Vagina (tissue), 2 donors: Measurements from ENCODE around the gene CFAP251.

Experiments
- CTCF ChIP-seq, 3 experiments: fragments of 450-650 bp in 2 of 3; fragments of 200-600 bp in 1 of 3; sonication (generic) in 1 of 3; IDR thresholded peaks; one replicate each; pipeline ENCODE4 v1.5.1; 2017 to 2019; ENCODE audit warnings: antibody characterized with exemption in 3 of 3, mild to moderate bottlenecking in 2 of 3, moderate library complexity in 2 of 3
- POLR2A ChIP-seq, 2 donors: fragments of 450-650 bp; IDR thresholded peaks; one replicate each; pipeline ENCODE4 v1.6.1; 2017; ENCODE audit warnings: antibody characterized with exemption in 2 of 2, mild to moderate bottlenecking in 2 of 2, moderate library complexity in 2 of 2
- POLR2AphosphoS5 ChIP-seq, 2 donors: sonication (generic); formaldehyde crosslinking; IDR thresholded peaks; one replicate each; pipeline ENCODE4 v1.9.0; 2017; ENCODE audit warnings: antibody characterized with exemption in 2 of 2, mild to moderate bottlenecking in 2 of 2, low read depth in 1 of 2; ENCODE audit not compliant: insufficient read depth in 1 of 2

- TF ChIP-seq CTCF (IDR thresholded peaks at IDR 0.05) (no peak), POLR2A (IDR thresholded peaks at IDR 0.05) (no peak), POLR2AphosphoS5 (IDR thresholded peaks at IDR 0.05; ENCODE audit: insufficient read depth in 1 of 2, low read depth in 1 of 2) (no peak)
Measured at GRCh38 chr12:122045262-122045661, 126.9 kb downstream of the CFAP251 start.
